HUDEP-2 (cell line): Measurements from ENCODE around the gene XYLB.
"Not testable (repeated sequence)": the region's sequence is repeated elsewhere in the genome, so short reads cannot be mapped to it uniquely, and the experiment has no call there.

Source experiments
- DNase-seq, 76 experiments: peaks; one replicate each; lab custom pipeline; 2025; ENCODE audit not compliant: unreplicated experiment in 76 of 76; lab: John Stamatoyannopoulos, UW

XYLB gene

GRCh38 chr3:38346587-38347410 is at the start of gene XYLB:
Gene XYLB, plus strand, starts transcription at chr3:38346785. Its CDS starts 84 bp downstream, at chr3:38346869.
- DNase-seq = peak in 73 of 76 experiments; percentile 9 to 88 (median 73)

DNA sequence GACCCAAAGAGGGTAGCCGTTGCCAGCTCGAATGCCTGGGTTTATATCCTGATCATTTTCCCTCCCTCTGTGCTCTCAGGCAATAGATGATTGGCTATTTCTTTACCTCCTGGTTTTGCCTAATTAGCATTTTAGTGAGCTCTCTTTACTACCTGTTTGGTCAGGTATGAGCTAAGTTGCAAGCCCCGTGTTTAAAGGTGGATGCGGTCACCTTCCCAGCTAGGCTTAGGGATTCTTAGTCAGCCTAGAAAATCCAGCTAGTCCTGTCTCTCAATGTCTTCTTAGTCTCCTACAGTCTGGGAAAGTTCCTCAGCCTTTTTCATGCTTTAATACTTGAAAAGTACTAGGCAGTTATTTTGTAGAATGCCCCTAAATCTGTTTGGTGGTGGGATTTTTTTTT is 49.5 kb upstream of the XYLB start:
- not testable (repeated sequence) for DNase-seq

DNA sequence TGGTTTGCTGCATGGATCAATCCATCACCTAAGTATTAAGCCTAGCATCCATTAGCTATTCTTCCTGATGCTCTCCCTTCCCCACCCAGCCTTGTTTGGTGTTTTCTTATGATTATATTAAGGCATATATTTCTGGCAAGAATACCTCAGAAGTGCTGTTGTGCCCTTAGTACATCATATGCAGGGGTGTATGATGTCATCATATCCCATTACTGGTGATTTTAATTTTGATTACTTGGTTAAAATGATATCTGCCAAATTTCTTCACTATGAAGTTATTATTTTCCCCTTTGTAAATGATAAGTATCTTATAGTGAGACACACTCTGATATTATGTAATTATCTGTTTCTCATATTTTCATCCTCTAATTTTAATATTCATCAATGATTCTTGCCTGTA is 49.0 kb upstream of the XYLB start:
- no peak for DNase-seq

DNA sequence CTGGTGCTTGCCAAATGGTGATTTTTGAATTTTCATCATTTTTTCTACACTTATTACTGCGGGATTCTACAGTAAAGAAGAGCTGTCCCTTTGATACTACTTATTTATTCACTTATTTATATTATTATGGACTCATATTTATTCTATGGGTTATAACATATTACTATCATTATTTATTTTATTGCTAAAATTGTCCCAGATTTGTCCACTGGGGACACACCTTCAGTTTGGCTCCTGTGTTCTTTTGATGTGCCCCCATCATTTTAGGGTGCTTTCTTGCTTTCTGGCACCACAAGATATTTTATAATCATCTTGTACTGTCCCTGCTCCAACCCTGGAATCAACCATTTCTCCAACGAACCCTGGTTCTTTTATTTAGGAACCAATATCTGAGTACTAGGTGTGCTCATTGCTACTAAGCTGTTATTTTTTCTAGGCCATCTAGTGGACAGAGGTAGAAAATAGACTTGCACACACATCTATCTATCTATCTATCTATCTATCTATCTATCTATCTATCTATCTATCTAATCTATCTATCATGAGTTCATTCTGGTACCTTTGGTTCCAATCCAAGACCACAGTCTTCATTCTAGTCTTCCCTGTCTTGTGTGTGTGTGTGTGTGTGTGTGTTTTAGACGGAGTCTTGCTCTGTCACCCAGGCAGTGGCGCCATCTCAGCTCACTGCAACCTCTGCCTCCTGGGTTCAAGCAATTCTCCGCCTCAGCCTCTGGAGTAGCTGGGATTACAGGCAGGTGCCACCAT is 48.5 kb upstream of the XYLB start:
- no peak for DNase-seq

DNA sequence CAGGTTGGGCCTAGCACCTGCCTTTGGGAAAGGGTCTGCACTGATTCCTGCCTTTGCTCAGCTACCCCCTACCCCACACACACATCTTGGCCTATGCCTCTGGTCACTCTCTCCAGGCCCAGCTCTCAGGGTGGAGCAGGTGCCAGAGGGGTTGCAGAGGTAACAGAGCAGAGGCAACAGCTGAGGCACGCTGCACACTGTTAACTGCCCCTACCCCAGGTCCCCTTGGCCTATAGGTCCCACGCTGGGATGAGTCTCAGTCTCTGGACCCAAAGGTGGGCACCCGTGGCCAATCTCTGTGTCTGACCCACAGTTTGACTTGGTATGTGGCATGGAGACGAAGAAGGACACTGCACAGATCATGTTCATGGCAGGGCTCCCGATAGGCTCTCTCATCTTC is 39.6 kb upstream of the XYLB start:
- no peak for DNase-seq

GRCh38 chr3:38307599-38307998 is 39.0 kb upstream of the XYLB start:
- DNase-seq = no peak

DNA sequence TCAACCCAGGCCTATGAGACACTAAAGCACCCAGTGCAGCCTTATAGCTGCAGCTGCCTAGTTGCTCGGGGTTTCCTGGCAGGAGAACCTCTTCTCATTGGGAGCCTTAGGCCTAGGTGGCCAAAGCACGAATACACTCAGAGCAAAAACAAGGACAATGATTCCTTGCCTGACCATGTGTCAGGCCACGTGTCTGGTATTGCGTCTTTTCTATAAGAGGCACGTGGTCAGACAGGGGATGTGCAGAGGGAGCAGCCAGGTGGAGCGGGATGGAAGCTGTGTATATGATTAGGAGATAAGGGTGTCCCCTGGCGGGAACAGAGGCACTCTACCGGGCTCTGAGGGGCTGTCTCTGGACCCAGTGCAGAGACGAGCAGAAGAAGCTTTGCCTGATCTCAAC is 38.1 kb upstream of the XYLB start:
- no peak for DNase-seq

DNA sequence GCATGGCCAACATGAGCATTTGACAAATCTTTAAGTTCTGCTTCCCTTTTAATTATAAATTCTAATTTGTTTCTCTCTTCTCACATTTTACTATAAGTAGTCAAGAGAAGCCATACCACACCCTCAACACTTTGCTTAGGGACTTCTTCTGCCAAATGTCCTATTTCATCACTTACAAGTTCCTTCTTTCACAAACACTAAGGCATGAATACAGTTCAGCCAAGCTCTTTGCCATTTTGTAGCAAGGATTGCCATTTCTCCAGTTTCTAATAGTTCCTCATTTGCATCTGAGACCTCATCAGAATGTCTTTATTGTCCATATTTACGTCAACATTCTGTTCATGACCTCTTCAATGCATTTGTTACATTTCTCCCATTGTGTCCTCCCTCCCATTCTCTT is 35.1 kb upstream of the XYLB start:
- DNase-seq = no peak

DNA sequence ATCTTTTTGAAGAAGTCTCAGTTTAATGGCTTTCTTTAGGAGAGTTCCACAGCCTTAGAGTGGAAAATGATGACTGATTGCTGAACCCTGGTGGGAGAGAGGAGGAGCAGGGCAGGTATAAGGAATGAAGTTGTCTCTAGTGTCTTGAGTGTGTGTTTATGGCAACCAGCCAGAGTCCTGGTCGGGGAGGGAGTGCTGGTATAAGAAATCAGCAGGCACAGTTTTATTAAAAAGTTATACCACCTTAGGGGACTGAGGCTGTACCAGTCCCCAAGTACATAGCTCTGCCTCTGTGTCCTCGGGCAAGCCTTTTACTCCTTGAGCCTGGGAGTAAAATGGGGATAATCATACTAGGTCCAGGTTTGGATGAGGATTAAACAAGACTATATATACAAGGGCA is 34.6 kb upstream of the XYLB start:
- DNase-seq = no peak

DNA sequence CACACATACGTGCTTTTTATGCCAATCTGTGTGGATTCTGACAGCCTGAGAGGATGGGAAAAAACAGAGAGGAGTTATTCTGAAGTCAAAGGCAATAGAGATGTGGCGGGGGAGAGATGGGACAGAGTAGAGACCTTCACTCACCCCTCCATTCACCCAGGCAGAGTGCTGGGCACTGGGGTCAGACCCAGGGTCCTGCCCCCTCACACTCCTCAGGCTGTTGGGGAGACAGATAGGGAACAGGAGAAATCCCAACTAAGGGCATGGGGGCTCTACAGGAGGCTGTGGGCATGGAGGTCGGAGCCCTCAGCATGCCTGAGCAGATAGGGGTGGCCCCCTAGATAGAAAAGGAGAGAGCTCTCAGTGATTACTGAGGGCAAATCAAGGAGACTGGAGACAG is 34.2 kb upstream of the XYLB start:
- DNase-seq = no peak

GRCh38 chr3:38313263-38313662 is 33.3 kb upstream of the XYLB start:
- DNase-seq = no peak

DNA sequence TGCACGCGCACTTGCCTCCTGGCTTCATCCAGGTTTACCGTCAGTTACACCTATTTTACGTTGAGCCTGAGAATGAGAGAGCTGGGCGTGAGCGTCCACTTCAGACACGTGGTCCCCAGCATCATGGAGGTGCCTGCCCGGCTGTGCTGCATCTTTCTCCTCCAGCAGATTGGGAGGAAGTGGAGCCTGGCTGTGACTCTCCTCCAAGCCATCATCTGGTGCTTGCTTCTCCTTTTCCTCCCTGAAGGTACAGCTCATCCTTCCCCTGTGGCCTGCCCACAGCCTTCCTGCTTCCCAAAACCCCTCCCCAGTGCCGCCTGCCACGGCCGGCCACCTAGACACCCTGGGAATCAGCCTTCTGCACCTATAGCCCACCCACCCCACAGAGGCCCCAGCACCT is 32.9 kb upstream of the XYLB start:
- no peak for DNase-seq

- DNase-seq = no peak
Measured at GRCh38 chr3:38314112-38314763, 32.3 kb upstream of the XYLB start.

- DNase-seq = no peak
Measured at GRCh38 chr3:38314764-38315487, 31.7 kb upstream of the XYLB start.

GRCh38 chr3:38315488-38316230 is 30.9 kb upstream of the XYLB start:
- DNase-seq = no peak

GRCh38 chr3:38316356-38317191 is 30.0 kb upstream of the XYLB start:
- DNase-seq = no peak

GRCh38 chr3:38317192-38317759 is 29.3 kb upstream of the XYLB start:
- peak in 1 of 76 experiments; percentile 6 for DNase-seq

GRCh38 chr3:38318766-38319671 is 27.6 kb upstream of the XYLB start:
- no peak for DNase-seq
